Activated B cell treated with CpG ODN at 0.5 μM for 24 hours (primary cell): Measurements from ENCODE around the gene CCDC142. TPM values are rescaled to one million over a fixed set of nuclear protein-coding genes. Genes with fewer than 3 reads are reported as not detected.
A peak's percentile ranks its signal among the peaks of the same experiment; 100 is the strongest.

ENCODE experiments used
- ATAC-seq: fragments of 200-7000 bp; cut with Tn5 transposase; one replicate; pipeline ENCODE4 v1.10.0; 2021; ENCODE audit warnings: low read depth, mild to moderate bottlenecking, moderate library complexity
- CTCF ChIA-PET: fragments of 350-600 bp; sonication (Branson Sonifier 250); formaldehyde crosslinking; loops from one replicate; lab custom pipeline; 2021; ENCODE audit warnings: antibody characterized with exemption; lab: Charles Lee
- POLR2A ChIA-PET: fragments of 350-600 bp; sonication (Branson Sonifier 250); formaldehyde crosslinking; loops from one replicate; lab custom pipeline; 2021; ENCODE audit warnings: antibody characterized with exemption; lab: Charles Lee
- DNase-seq: peaks from one replicate; pipeline ENCODE4 v3.0.0; 2022
- H3K27ac Mint-ChIP-seq: one replicate; pipeline ENCODE4 v1.8.0; 2020; ENCODE audit warnings: mixed read lengths
- H3K27me3 Mint-ChIP-seq: one replicate; pipeline ENCODE4 v1.8.0; 2021; ENCODE audit warnings: mixed read lengths
- H3K36me3 Mint-ChIP-seq: one replicate; pipeline ENCODE4 v1.8.0; 2021; ENCODE audit warnings: low read depth, mixed read lengths
- H3K4me1 Mint-ChIP-seq: one replicate; pipeline ENCODE4 v1.8.0; 2021; ENCODE audit warnings: mixed read lengths
- H3K4me3 Mint-ChIP-seq: one replicate; pipeline ENCODE4 v1.8.0; 2020; ENCODE audit warnings: mild to moderate bottlenecking, mixed read lengths
- H3K9me3 Mint-ChIP-seq: one replicate; pipeline ENCODE4 v1.8.0; 2020; ENCODE audit warnings: mixed read lengths
- CTCF ChIP-seq: fragments of 200-600 bp; IDR thresholded peaks from one replicate; pipeline ENCODE4 v1.8.0; 2022; ENCODE audit warnings: antibody characterized with exemption, mild to moderate bottlenecking
- intact Hi-C: fragments of 100-400 bp; cut with micrococcal nuclease; formaldehyde crosslinking; loops from one replicate; pipeline ENCODE4 v1.15.1; 2024
- total RNA-seq: library from RNA; stranded (reverse); gene quantifications from 2 replicates; pipeline ENCODE4 v1.2.3, GENCODE V29; 2022

Gene CCDC142
- total RNA-seq, 1 donor from 2014 or later: 40.4 TPM

GRCh38 chr2:74440378-74441169 lies 42.2 kb downstream of the CCDC142 start:
- Mint-ChIP-seq H3K27me3 (peaks cover 18% of the 10 kb centered on the region), H3K4me3 (peak overlapping the region; percentile 79), H3K27ac (no peak overlapping the region), H3K36me3 (no peaks in the 10 kb centered on the region), H3K4me1 (peaks cover 53% of the 10 kb centered on the region), H3K9me3 (no peaks in the 10 kb centered on the region)
- ChIA-PET POLR2A (interaction anchor here (0.9 to 3.2 kb wide), 13 partner anchors 9 to 262 kb away, joined by 3 to 24 read pairs (median 5); partner anchors contain the start of genes AUP1, C2orf81, HTRA2 and INO80B), CTCF (interaction anchor here (0.6 to 1.6 kb wide), 6 partner anchors 9 to 150 kb away, joined by 3 to 6 read pairs (median 3); partner anchors contain the start of genes C2orf81, INO80B and WDR54)
- ATAC-seq: peak; percentile 94
- intact Hi-C loops: loop anchor here (1.0 kb wide), 3 partner anchors 14 to 42 kb away; partner anchors contain the start of genes C2orf81, CCDC142 and WDR54
- TF ChIP-seq CTCF: no peak
- peak; percentile 73 for DNase-seq

DNA sequence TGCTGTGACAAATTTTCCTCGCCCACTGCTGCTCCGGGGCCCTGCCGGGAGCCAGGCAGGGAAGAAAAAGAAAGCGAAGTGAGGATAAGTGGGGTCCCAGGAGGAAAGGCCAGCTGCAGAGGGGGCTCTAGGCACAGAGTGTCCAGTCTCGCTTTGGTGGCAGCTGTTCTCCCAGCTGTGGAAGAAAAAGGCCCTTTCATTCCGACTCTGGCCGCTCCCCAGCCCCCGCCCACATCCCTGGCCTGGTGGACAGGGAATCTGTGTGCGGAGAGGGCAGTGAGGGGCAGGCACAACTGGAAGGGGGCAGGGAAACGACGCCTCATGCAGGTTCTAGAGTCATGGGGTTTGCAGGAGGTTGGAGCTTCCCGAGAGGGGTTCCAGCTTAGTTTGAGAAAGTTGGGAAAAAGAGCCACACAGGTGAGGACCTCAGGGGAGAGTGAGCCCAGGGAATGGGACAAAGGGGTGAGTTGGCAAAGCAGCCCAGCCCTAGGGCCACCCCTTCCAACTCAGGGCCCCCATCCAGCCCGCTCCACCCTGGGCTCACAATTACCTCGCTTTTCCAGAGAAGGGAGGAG lies 42.9 kb downstream of the CCDC142 start:
- DNase-seq: no peak
- H3K27ac Mint-ChIP-seq: no peak overlapping the region
- CTCF ChIA-PET: interaction anchor here (0.6 to 1.6 kb wide), 6 partner anchors 10 to 150 kb away, joined by 3 to 6 read pairs (median 3); partner anchors contain the start of genes C2orf81, INO80B and WDR54

GRCh38 chr2:74439373-74439772 lies 43.4 kb downstream of the CCDC142 start:
- H3K27me3 Mint-ChIP-seq: peaks cover 10% of the 10 kb centered on the region
- ATAC-seq (no peak), DNase-seq (no peak)
- TF ChIP-seq CTCF: no peak
- H3K9me3 Mint-ChIP-seq: no peaks in the 10 kb centered on the region
- CTCF ChIA-PET: no interaction called here
- H3K27ac Mint-ChIP-seq: no peak overlapping the region
- peaks cover 50% of the 10 kb centered on the region for H3K4me1 Mint-ChIP-seq
- intact Hi-C loops: no loop called here
- POLR2A ChIA-PET: interaction anchor here (1.0 to 3.2 kb wide), 11 partner anchors 8 to 132 kb away, joined by 3 to 24 read pairs (median 8); partner anchors contain the start of genes AUP1, C2orf81, HTRA2 and INO80B
- H3K36me3 Mint-ChIP-seq: no peaks in the 10 kb centered on the region
- H3K4me3 Mint-ChIP-seq: peak overlapping the region; percentile 1

More for the DNA sequence above, 42.9 kb downstream of the CCDC142 start:
- Mint-ChIP-seq H3K27me3 (peaks cover 15% of the 10 kb centered on the region), H3K4me3 (peak overlapping the region; percentile 79), H3K36me3 (no peaks in the 10 kb centered on the region), H3K9me3 (no peaks in the 10 kb centered on the region), H3K4me1 (peaks cover 52% of the 10 kb centered on the region)
- ATAC-seq: no peak
- TF ChIP-seq CTCF: no peak
- intact Hi-C loops: loop anchor here (1.0 kb wide), 3 partner anchors 14 to 42 kb away; partner anchors contain the start of genes C2orf81, CCDC142 and WDR54
- POLR2A ChIA-PET: interaction anchor here (0.9 to 3.2 kb wide), 14 partner anchors 9 to 261 kb away, joined by 3 to 24 read pairs (median 5); partner anchors contain the start of genes AUP1, C2orf81, HTRA2 and INO80B

- Mint-ChIP-seq H3K9me3 (no peaks in the 10 kb centered on the region), H3K4me3 (no peak overlapping the region), H3K4me1 (peaks cover 48% of the 10 kb centered on the region), H3K27ac (no peak overlapping the region), H3K27me3 (peaks cover 6% of the 10 kb centered on the region), H3K36me3 (no peaks in the 10 kb centered on the region)
- ATAC-seq (no peak), DNase-seq (no peak)
- intact Hi-C loops: no loop called here
- TF ChIP-seq CTCF: no peak
- ChIA-PET CTCF (no interaction called here), POLR2A (interaction anchor here (3.2 kb wide), 1 partner anchor 20 kb away, joined by 24 read pairs; the partner anchor contains the start of gene WBP1)
Measured at GRCh38 chr2:74438248-74438647, 44.5 kb downstream of the CCDC142 start.
